Right lobe of liver (tissue), 4 donors: ENCODE data around the gene AMPD1.

Experiments
- CTCF ChIP-seq, 4 donors: fragments of 200-600 bp in 3 of 4; fragments of 450-650 bp in 1 of 4; IDR thresholded peaks; one replicate each; pipeline versions ENCODE4 v1.5.1 to v1.8.0; 2016 to 2022; ENCODE audit warnings: antibody characterized with exemption in 4 of 4, mild to moderate bottlenecking in 2 of 4
- POLR2A ChIP-seq: fragments of 450-650 bp; IDR thresholded peaks from one replicate; pipeline ENCODE4 v1.6.1; 2017; ENCODE audit warnings: antibody characterized with exemption, mild to moderate bottlenecking
- donor health status: DM: no; HTN: no; CAD: no.
- donor health status: DM: no; HTN: no; CAD: no.
- donor health status: DM: no; HTN: yes; CAD: no.

GRCh38 chr1:114700036-114700600 is 4.8 kb upstream of the AMPD1 start:
- TF ChIP-seq CTCF (IDR thresholded peaks at IDR 0.05) (no peak), POLR2A (no peak)
